Neural progenitor cell (in vitro differentiated cells): Measurements from ENCODE around the gene EXPH5. TPM values are rescaled to one million over a fixed set of nuclear protein-coding genes. Genes with fewer than 3 reads are reported as not detected.

Experiments
- DNase-seq: peaks from one replicate; pipeline ENCODE4 v3.0.0-alpha.2; 2016; ENCODE audit warnings: low spot score
- H2AFZ ChIP-seq: fragments of 200-600 bp; sonication (generic); replicated peaks from 2 replicates; pipeline ENCODE4 v1.6.1; 2016; ENCODE audit warnings: antibody characterized with exemption
- H3F3A ChIP-seq: fragments of 200-600 bp; sonication (generic); 2 replicates; pipeline ENCODE4 v1.6.1; 2016; ENCODE audit warnings: antibody characterized with exemption, low read depth
- H3K27ac ChIP-seq: fragments of 200-600 bp; sonication (generic); 2 replicates; pipeline ENCODE4 v1.5.1; 2016; ENCODE audit warnings: mild to moderate bottlenecking
- H3K27me3 ChIP-seq: fragments of 200-600 bp; sonication (generic); 2 replicates; pipeline ENCODE4 v1.6.1; 2016; ENCODE audit warnings: mild to moderate bottlenecking, moderate library complexity
- H3K36me3 ChIP-seq: fragments of 200-600 bp; sonication (generic); 2 replicates; pipeline ENCODE4 v1.5.1; 2016
- H3K4me1 ChIP-seq: fragments of 200-600 bp; sonication (generic); 2 replicates; pipeline ENCODE4 v1.6.1; 2016; ENCODE audit warnings: mixed run types
- H3K4me2 ChIP-seq: fragments of 200-600 bp; sonication (generic); 2 replicates; pipeline ENCODE4 v1.6.1; 2016
- H3K4me3 ChIP-seq: fragments of 200-600 bp; sonication (generic); 2 replicates; pipeline ENCODE4 v1.5.1; 2016
- H3K79me2 ChIP-seq: fragments of 200-600 bp; sonication (generic); 2 replicates; pipeline ENCODE4 v1.6.1; 2016; ENCODE audit warnings: low read depth
- H3K9ac ChIP-seq: fragments of 200-600 bp; sonication (generic); 2 replicates; pipeline ENCODE4 v1.6.1; 2016
- H3K9me3 ChIP-seq: fragments of 200-600 bp; sonication (generic); 2 replicates; pipeline ENCODE4 v1.5.1; 2016; ENCODE audit warnings: low read depth
- H4K20me1 ChIP-seq: fragments of 200-600 bp; sonication (generic); 2 replicates; pipeline ENCODE4 v1.6.1; 2016; ENCODE audit warnings: low read depth
- H3K27ac Mint-ChIP-seq: 3 replicates; pipeline ENCODE4 v1.8.0; 2021; ENCODE audit warnings: mixed read lengths
- H3K27me3 Mint-ChIP-seq: 2 replicates; pipeline ENCODE4 v1.8.0; 2022; ENCODE audit warnings: low read depth, mild to moderate bottlenecking, inconsistent platforms, moderate library complexity, mixed read lengths; ENCODE audit not compliant: insufficient read depth
- H3K36me3 Mint-ChIP-seq: 3 replicates; pipeline ENCODE4 v1.8.0; 2021; ENCODE audit warnings: mixed read lengths
- H3K4me1 Mint-ChIP-seq: 3 replicates; pipeline ENCODE4 v1.8.0; 2021; ENCODE audit warnings: mixed read lengths
- H3K4me3 Mint-ChIP-seq: 3 replicates; pipeline ENCODE4 v1.8.0; 2021; ENCODE audit warnings: mild to moderate bottlenecking, moderate library complexity, mixed read lengths
- H3K9me3 Mint-ChIP-seq: 3 replicates; pipeline ENCODE4 v1.8.0; 2020; ENCODE audit warnings: mixed read lengths
- EZH2 ChIP-seq: fragments of 200-600 bp; sonication (generic); IDR thresholded peaks from 2 replicates; pipeline ENCODE4 v1.6.1; 2017; ENCODE audit warnings: antibody characterized with exemption, mild to moderate bottlenecking, moderate library complexity
- EZH2phosphoT487 ChIP-seq: fragments of 200-600 bp; sonication (generic); IDR thresholded peaks from 2 replicates; pipeline ENCODE4 v1.6.1; 2017; ENCODE audit warnings: antibody characterized with exemption
- total RNA-seq: library from RNA; depleted of rRNA; stranded (reverse); fragments of >200 nt; gene quantifications from 2 replicates; pipeline ENCODE4 v1.2.3, GENCODE V29; 2015; ENCODE audit warnings: low replicate concordance
- TF ChIP-seq, protein P1 (sequence below): fragments of 200-600 bp; sonication (generic); IDR thresholded peaks from 2 replicates; pipeline ENCODE4 v1.5.1; 2017; ENCODE audit warnings: antibody characterized with exemption, mild to moderate bottlenecking

The EXPH5 gene
- total RNA-seq, 1 donor from 2014 or later, result 1.4 TPM

DNA sequence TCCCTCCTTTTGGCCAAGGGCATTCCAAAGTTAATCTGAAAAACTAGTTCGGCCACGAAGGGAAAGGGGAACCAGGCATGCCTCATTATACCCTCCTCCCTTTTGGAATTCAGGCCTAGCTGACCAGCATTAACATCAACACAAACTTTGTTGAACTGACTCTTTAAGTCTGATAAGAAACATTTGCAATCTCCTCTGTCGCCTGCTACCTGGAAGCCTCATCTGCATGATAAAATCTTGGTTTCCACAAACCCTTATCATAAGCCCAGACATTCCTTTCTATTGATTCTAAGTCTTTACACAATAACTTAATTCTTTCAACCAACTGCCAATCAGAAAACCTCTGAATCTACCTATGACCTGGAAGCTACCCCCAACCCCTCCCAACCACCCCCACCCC, 106.7 kb downstream of the EXPH5 start:
- H3K9me3 Mint-ChIP-seq, result no peaks in the 10 kb centered on the region
- Histone ChIP-seq H3K27ac (no peak overlapping the region), H3F3A (no peaks in the 10 kb centered on the region), H3K79me2 (no peaks in the 10 kb centered on the region), H4K20me1 (no peaks in the 10 kb centered on the region), H3K4me3 (no peak overlapping the region), H3K9ac (no peak overlapping the region), H2AFZ (no peak overlapping the region), H3K4me1 (no peaks in the 10 kb centered on the region), H3K36me3 (no peaks in the 10 kb centered on the region), H3K4me2 (no peak overlapping the region), H3K9me3 (no peaks in the 10 kb centered on the region), H3K27me3 (no peaks in the 10 kb centered on the region)
- no peak overlapping the region for H3K4me3 Mint-ChIP-seq
- no peak overlapping the region for H3K27ac Mint-ChIP-seq
- H3K27me3 Mint-ChIP-seq, result no peaks in the 10 kb centered on the region
- DNase-seq, result no peak
- H3K4me1 Mint-ChIP-seq, result no peaks in the 10 kb centered on the region
- TF ChIP-seq EZH2phosphoT487, result no peak
- TF ChIP-seq EZH2, result no peak
- TF ChIP-seq, protein P1, sequence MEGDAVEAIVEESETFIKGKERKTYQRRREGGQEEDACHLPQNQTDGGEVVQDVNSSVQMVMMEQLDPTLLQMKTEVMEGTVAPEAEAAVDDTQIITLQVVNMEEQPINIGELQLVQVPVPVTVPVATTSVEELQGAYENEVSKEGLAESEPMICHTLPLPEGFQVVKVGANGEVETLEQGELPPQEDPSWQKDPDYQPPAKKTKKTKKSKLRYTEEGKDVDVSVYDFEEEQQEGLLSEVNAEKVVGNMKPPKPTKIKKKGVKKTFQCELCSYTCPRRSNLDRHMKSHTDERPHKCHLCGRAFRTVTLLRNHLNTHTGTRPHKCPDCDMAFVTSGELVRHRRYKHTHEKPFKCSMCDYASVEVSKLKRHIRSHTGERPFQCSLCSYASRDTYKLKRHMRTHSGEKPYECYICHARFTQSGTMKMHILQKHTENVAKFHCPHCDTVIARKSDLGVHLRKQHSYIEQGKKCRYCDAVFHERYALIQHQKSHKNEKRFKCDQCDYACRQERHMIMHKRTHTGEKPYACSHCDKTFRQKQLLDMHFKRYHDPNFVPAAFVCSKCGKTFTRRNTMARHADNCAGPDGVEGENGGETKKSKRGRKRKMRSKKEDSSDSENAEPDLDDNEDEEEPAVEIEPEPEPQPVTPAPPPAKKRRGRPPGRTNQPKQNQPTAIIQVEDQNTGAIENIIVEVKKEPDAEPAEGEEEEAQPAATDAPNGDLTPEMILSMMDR, result no peak
- peaks cover 28% of the 10 kb centered on the region for H3K36me3 Mint-ChIP-seq

DNA sequence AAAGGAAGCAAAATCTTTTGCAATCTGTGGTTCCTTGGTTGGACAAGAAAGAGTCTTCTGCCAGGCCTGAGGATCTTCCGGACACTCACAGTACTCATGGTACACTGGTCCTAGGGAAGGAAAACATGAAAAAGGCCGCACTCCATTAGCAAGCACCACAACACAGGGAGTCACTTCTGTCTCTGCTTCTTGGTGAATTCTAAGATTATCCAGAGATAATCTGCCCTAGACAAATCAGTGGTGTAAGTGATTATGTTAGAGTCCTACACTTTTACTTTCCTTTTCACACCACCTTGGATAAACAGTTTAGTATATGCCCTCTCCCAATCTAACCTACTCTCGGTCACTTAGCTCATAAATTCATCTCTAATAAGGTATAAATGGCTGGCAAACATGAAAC, 107.2 kb downstream of the EXPH5 start:
- Histone ChIP-seq H3F3A (no peaks in the 10 kb centered on the region), H3K36me3 (no peaks in the 10 kb centered on the region), H3K79me2 (no peaks in the 10 kb centered on the region), H3K4me2 (no peak overlapping the region), H2AFZ (no peak overlapping the region), H3K9me3 (no peaks in the 10 kb centered on the region), H3K9ac (no peak overlapping the region), H3K27me3 (no peaks in the 10 kb centered on the region), H3K27ac (no peak overlapping the region), H3K4me1 (no peaks in the 10 kb centered on the region), H3K4me3 (no peak overlapping the region), H4K20me1 (no peaks in the 10 kb centered on the region)
- TF ChIP-seq, protein P1, result no peak
- TF ChIP-seq EZH2, result no peak
- no peak for TF ChIP-seq EZH2phosphoT487
- no peaks in the 10 kb centered on the region for H3K9me3 Mint-ChIP-seq
- no peak overlapping the region for H3K4me3 Mint-ChIP-seq
- H3K4me1 Mint-ChIP-seq, result no peaks in the 10 kb centered on the region
- H3K27ac Mint-ChIP-seq, result no peak overlapping the region
- no peak for DNase-seq
- peaks cover 30% of the 10 kb centered on the region for H3K36me3 Mint-ChIP-seq
- H3K27me3 Mint-ChIP-seq, result no peaks in the 10 kb centered on the region

DNA sequence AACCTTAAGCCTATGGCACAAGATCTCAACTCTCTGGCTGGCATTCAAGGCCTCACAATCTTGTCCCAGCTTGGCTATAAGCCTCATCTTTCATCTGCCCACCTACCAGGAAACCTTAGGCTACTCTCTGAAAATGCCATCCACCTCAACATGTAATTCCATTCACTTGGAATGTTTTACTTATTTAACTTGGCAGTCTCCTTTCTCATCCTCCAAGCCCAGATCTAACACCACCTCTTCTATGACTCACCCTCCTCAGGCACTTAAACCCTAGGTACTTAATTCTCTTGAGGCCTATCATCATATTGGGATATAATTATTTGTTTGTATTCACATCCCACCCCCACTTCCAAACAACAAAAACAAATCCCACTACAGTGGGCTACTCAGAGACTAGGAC, 110.4 kb downstream of the EXPH5 start:
- Mint-ChIP-seq H3K9me3 (no peaks in the 10 kb centered on the region), H3K27me3 (no peaks in the 10 kb centered on the region), H3K4me1 (no peaks in the 10 kb centered on the region), H3K36me3 (peaks cover 32% of the 10 kb centered on the region), H3K27ac (no peak overlapping the region), H3K4me3 (no peak overlapping the region)
- no peak for DNase-seq
- H3K36me3 ChIP-seq, result no peaks in the 10 kb centered on the region
- H2AFZ ChIP-seq, result no peak overlapping the region
- no peaks in the 10 kb centered on the region for H3K27me3 ChIP-seq
- no peak for TF ChIP-seq EZH2phosphoT487
- TF ChIP-seq, protein P1, result no peak
- TF ChIP-seq EZH2, result no peak
- no peaks in the 10 kb centered on the region for H3K79me2 ChIP-seq
- H3K4me3 ChIP-seq, result no peak overlapping the region
- no peak overlapping the region for H3K9ac ChIP-seq
- no peak overlapping the region for H3K4me2 ChIP-seq
- no peaks in the 10 kb centered on the region for H3K9me3 ChIP-seq
- H3F3A ChIP-seq, result no peaks in the 10 kb centered on the region
- H4K20me1 ChIP-seq, result no peaks in the 10 kb centered on the region
- no peaks in the 10 kb centered on the region for H3K4me1 ChIP-seq
- H3K27ac ChIP-seq, result no peak overlapping the region
